ENCODE results near the gene OR5B2.

- no peak for TF ChIP-seq ZNF23 (tag by site-specific recombination; IDR thresholded peaks at IDR 0.05; ENCODE audit: borderline replicate concordance)
- no peak for TF ChIP-seq TCF7L2 (IDR thresholded peaks at IDR 0.05; ENCODE audit: borderline replicate concordance, low read depth, low read length)
- TF ChIP-seq, protein P1, sequence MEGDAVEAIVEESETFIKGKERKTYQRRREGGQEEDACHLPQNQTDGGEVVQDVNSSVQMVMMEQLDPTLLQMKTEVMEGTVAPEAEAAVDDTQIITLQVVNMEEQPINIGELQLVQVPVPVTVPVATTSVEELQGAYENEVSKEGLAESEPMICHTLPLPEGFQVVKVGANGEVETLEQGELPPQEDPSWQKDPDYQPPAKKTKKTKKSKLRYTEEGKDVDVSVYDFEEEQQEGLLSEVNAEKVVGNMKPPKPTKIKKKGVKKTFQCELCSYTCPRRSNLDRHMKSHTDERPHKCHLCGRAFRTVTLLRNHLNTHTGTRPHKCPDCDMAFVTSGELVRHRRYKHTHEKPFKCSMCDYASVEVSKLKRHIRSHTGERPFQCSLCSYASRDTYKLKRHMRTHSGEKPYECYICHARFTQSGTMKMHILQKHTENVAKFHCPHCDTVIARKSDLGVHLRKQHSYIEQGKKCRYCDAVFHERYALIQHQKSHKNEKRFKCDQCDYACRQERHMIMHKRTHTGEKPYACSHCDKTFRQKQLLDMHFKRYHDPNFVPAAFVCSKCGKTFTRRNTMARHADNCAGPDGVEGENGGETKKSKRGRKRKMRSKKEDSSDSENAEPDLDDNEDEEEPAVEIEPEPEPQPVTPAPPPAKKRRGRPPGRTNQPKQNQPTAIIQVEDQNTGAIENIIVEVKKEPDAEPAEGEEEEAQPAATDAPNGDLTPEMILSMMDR (tag by site-specific recombination; IDR thresholded peaks at IDR 0.05): no peak
- TF ChIP-seq ZSCAN23 (tag by site-specific recombination; IDR thresholded peaks at IDR 0.05): no peak
- no peak for TF ChIP-seq ZNF777 (tag by site-specific recombination; IDR thresholded peaks at IDR 0.05; ENCODE audit: borderline replicate concordance)
- TF ChIP-seq ZFP37 (tag by site-specific recombination; IDR thresholded peaks at IDR 0.05): no peak
- no peak for TF ChIP-seq ZNF274 (IDR thresholded peaks at IDR 0.05; ENCODE audit: low read length)
- no peak for TF ChIP-seq ZNF274 (tag by site-specific recombination; IDR thresholded peaks at IDR 0.05; ENCODE audit: borderline replicate concordance)
- TF ChIP-seq ZNF239 (tag by site-specific recombination; IDR thresholded peaks at IDR 0.05): no peak
- no peak for TF ChIP-seq ZNF549 (tag by site-specific recombination; IDR thresholded peaks at IDR 0.05)
- TF ChIP-seq ZNF433 (tag by site-specific recombination; IDR thresholded peaks at IDR 0.05; ENCODE audit: low read depth): no peak
- no peak for TF ChIP-seq ZNF629 (tag by site-specific recombination; IDR thresholded peaks at IDR 0.05)
Observed at GRCh38 chr11:58446294-58446693, 18.4 kb upstream of the OR5B2 start.
